GM23338 (cell line): ENCODE results near the gene RRP9. TPM values are rescaled to one million over a fixed set of nuclear protein-coding genes. Genes with fewer than 3 reads are reported as not detected.

Experiments used
- ATAC-seq: fragments of 200-7000 bp; cut with Tn5 transposase; 3 replicates; pipeline ENCODE4 v1.9.1; 2020
- DNase-seq: peaks from one replicate; pipeline ENCODE4 v3.0.0-alpha.2; 2015; ENCODE audit warnings: low spot score
- H2AFZ ChIP-seq: fragments of 200-600 bp; sonication (generic); 2 replicates; pipeline ENCODE4 v1.8.0; 2016; ENCODE audit warnings: antibody characterized with exemption, mild to moderate bottlenecking, moderate library complexity
- H3F3A ChIP-seq: fragments of 200-600 bp; sonication (generic); replicated peaks from 2 replicates; pipeline ENCODE4 v1.8.0; 2017; ENCODE audit warnings: antibody characterized with exemption, mixed run types, low read depth
- H3K27ac ChIP-seq: fragments of 200-600 bp; sonication (generic); 2 replicates; pipeline ENCODE4 v1.6.1; 2016; ENCODE audit warnings: low read depth
- H3K27me3 ChIP-seq: fragments of 200-600 bp; sonication (generic); 2 replicates; pipeline ENCODE4 v1.8.0; 2016; ENCODE audit warnings: mild to moderate bottlenecking, mixed run types, moderate library complexity; ENCODE audit not compliant: insufficient read depth
- H3K36me3 ChIP-seq: fragments of 200-600 bp; sonication (generic); 2 replicates; pipeline ENCODE4 v1.8.0; 2016; ENCODE audit warnings: mild to moderate bottlenecking; ENCODE audit not compliant: insufficient read depth
- H3K4me1 ChIP-seq: fragments of 200-600 bp; sonication (generic); 2 replicates; pipeline ENCODE4 v1.8.0; 2016; ENCODE audit warnings: mild to moderate bottlenecking, moderate library complexity; ENCODE audit not compliant: insufficient read depth
- H3K4me2 ChIP-seq: fragments of 200-600 bp; sonication (generic); 2 replicates; pipeline ENCODE4 v1.7.1; 2017; ENCODE audit warnings: mixed run types
- H3K4me3 ChIP-seq: fragments of 200-600 bp; sonication (generic); 2 replicates; pipeline ENCODE4 v1.6.1; 2016; ENCODE audit warnings: mixed run types
- H3K79me2 ChIP-seq: fragments of 200-600 bp; sonication (generic); replicated peaks from 2 replicates; pipeline ENCODE4 v1.8.0; 2017; ENCODE audit warnings: mild to moderate bottlenecking; ENCODE audit not compliant: insufficient read depth
- H3K9me2 ChIP-seq: fragments of 200-600 bp; sonication (generic); 2 replicates; pipeline ENCODE4 v1.8.0; 2017; ENCODE audit not compliant: insufficient read depth
- H4K20me1 ChIP-seq: fragments of 200-600 bp; sonication (generic); replicated peaks from 2 replicates; pipeline ENCODE4 v1.8.0; 2017; ENCODE audit warnings: mild to moderate bottlenecking; ENCODE audit not compliant: insufficient read depth
- H3K27ac Mint-ChIP-seq: 2 replicates; pipeline ENCODE4 v1.8.0; 2020; ENCODE audit warnings: inconsistent platforms, mild to moderate bottlenecking, moderate library complexity, mixed read lengths
- H3K27me3 Mint-ChIP-seq: 3 replicates; pipeline ENCODE4 v1.8.0; 2022; ENCODE audit warnings: low read depth, mild to moderate bottlenecking, moderate library complexity, mixed read lengths, inconsistent platforms; ENCODE audit not compliant: insufficient read depth, poor library complexity
- H3K36me3 Mint-ChIP-seq: 3 replicates; pipeline ENCODE4 v1.8.0; 2021; ENCODE audit warnings: low read depth, mild to moderate bottlenecking, inconsistent platforms, moderate library complexity, mixed read lengths
- H3K4me1 Mint-ChIP-seq: 3 replicates; pipeline ENCODE4 v1.8.0; 2020; ENCODE audit warnings: mild to moderate bottlenecking, inconsistent platforms, mixed read lengths
- H3K4me3 Mint-ChIP-seq: 3 replicates; pipeline ENCODE4 v1.8.0; 2021; ENCODE audit warnings: moderate library complexity, mild to moderate bottlenecking, inconsistent platforms, mixed read lengths
- H3K9me3 Mint-ChIP-seq: 3 replicates; pipeline ENCODE4 v1.8.0; 2020; ENCODE audit warnings: moderate library complexity, mild to moderate bottlenecking, inconsistent platforms, mixed read lengths
- CREB1 ChIP-seq: fragments of 250-450 bp; sonication (Bioruptor Pico); IDR thresholded peaks from 2 replicates; pipeline ENCODE4 v1.5.0; 2020; ENCODE audit warnings: low read depth, mild to moderate bottlenecking, moderate library complexity
- EZH2 ChIP-seq: fragments of 200-600 bp; sonication (generic); IDR thresholded peaks from one replicate; pipeline ENCODE4 v1.8.0; 2017; ENCODE audit warnings: antibody characterized with exemption, mild to moderate bottlenecking, low read depth; ENCODE audit not compliant: unreplicated experiment
- EZH2phosphoT487 ChIP-seq: fragments of 200-600 bp; sonication (generic); IDR thresholded peaks from one replicate; pipeline ENCODE4 v1.8.1; 2018; ENCODE audit warnings: antibody characterized with exemption; ENCODE audit not compliant: unreplicated experiment
- JUNB ChIP-seq: IDR thresholded peaks from one replicate; pipeline ENCODE4 v1.6.1; 2016; ENCODE audit warnings: antibody characterized with exemption; ENCODE audit not compliant: unreplicated experiment
- NANOG ChIP-seq: IDR thresholded peaks from 2 replicates; pipeline ENCODE4 v1.6.1; 2016; ENCODE audit warnings: antibody characterized with exemption, borderline replicate concordance
- POLR2AphosphoS5 ChIP-seq: IDR thresholded peaks from 2 replicates; pipeline ENCODE4 v1.6.1; 2016; ENCODE audit warnings: antibody characterized with exemption, low read depth
- STAT1 ChIP-seq: IDR thresholded peaks from one replicate; pipeline ENCODE4 v1.6.1; 2016; ENCODE audit warnings: antibody characterized with exemption; ENCODE audit not compliant: unreplicated experiment
- ZNF114 ChIP-seq: fragments of 250-450 bp; sonication (Bioruptor Pico); IDR thresholded peaks from 2 replicates; pipeline ENCODE4 v1.5.0; 2020; ENCODE audit warnings: mild to moderate bottlenecking, moderate library complexity
- ZNF331 ChIP-seq: fragments of 250-450 bp; sonication (Bioruptor Pico); IDR thresholded peaks from 2 replicates; pipeline ENCODE4 v1.5.0; 2020; ENCODE audit warnings: low read depth, mild to moderate bottlenecking, moderate library complexity
- polyA plus RNA-seq: library from polyadenylated mRNA; unstranded; fragments of >200 nt; fragmentation: Nextera tagmentation; extraction: Ambion mirVana; gene quantifications from 2 replicates; pipeline ENCODE4 v1.2.1, GENCODE V29; 2016
- total RNA-seq: library from RNA; depleted of rRNA; stranded (reverse); fragments of >200 nt; shearing (Covaris generic); gene quantifications from 2 replicates; pipeline ENCODE4 v1.2.3, GENCODE V29; 2014
- TF ChIP-seq, protein P1 (sequence below): IDR thresholded peaks from one replicate; pipeline ENCODE4 v1.6.1; 2018; ENCODE audit warnings: antibody characterized with exemption; ENCODE audit not compliant: unreplicated experiment
- TF ChIP-seq, protein P2 (sequence below), 2 experiments: fragments of 200-600 bp in 1 of 2; sonication (generic) in 1 of 2; conservative IDR thresholded peaks; 2 replicates each; pipeline versions ENCODE4 v1.5.1 to v1.6.1; 2016 to 2017; ENCODE audit warnings: antibody characterized with exemption in 2 of 2, low read depth in 2 of 2, mild to moderate bottlenecking in 2 of 2, moderate library complexity in 1 of 2
- TF ChIP-seq, protein P3 (sequence below): IDR thresholded peaks from 2 replicates; pipeline ENCODE4 v1.6.1; 2016; ENCODE audit warnings: antibody characterized with exemption
- TF ChIP-seq, protein P4 (sequence below): fragments of 250-450 bp; sonication (Bioruptor Pico); IDR thresholded peaks from 2 replicates; pipeline ENCODE4 v1.5.0; 2020; ENCODE audit warnings: mild to moderate bottlenecking, moderate library complexity

Gene RRP9
- total and polyA plus RNA-seq, 2 experiments from 2014 or later = 62.4 to 68.1 TPM

DNA sequence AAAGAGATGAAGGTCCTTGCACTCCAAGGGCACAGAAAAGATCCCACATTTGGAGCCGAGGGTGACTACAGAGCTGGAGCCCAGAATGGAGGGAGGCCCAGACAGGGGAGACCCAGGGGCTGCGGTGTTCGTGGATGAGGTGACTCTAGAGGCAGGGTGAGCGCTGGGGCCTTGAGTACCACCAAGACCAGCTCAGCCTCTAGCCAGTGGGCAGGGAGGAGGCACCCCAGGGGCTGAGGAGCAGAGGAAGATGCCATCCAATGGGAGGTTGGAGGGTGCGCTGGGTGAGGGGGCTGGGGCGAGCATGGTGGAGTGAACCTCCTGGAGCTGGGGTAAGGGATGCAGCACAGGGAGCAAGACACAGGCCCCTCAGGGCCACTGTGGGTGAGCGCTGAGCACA, 13.3 kb downstream of the RRP9 start:
- H3K27ac ChIP-seq = no peak overlapping the region
- H3K36me3 ChIP-seq = no peaks in the 10 kb centered on the region
- no peak overlapping the region for H3K4me3 ChIP-seq
- no peak for DNase-seq
- H3K36me3 Mint-ChIP-seq = peaks cover 27% of the 10 kb centered on the region
- H3K9me3 Mint-ChIP-seq = no peaks in the 10 kb centered on the region
- no peaks in the 10 kb centered on the region for H3K27me3 Mint-ChIP-seq
- H3K27me3 ChIP-seq = no peaks in the 10 kb centered on the region
- ATAC-seq = no peak
- peaks cover 3% of the 10 kb centered on the region; the same call in 1 of the 2 replicates for H4K20me1 ChIP-seq
- TF ChIP-seq, protein P1, sequence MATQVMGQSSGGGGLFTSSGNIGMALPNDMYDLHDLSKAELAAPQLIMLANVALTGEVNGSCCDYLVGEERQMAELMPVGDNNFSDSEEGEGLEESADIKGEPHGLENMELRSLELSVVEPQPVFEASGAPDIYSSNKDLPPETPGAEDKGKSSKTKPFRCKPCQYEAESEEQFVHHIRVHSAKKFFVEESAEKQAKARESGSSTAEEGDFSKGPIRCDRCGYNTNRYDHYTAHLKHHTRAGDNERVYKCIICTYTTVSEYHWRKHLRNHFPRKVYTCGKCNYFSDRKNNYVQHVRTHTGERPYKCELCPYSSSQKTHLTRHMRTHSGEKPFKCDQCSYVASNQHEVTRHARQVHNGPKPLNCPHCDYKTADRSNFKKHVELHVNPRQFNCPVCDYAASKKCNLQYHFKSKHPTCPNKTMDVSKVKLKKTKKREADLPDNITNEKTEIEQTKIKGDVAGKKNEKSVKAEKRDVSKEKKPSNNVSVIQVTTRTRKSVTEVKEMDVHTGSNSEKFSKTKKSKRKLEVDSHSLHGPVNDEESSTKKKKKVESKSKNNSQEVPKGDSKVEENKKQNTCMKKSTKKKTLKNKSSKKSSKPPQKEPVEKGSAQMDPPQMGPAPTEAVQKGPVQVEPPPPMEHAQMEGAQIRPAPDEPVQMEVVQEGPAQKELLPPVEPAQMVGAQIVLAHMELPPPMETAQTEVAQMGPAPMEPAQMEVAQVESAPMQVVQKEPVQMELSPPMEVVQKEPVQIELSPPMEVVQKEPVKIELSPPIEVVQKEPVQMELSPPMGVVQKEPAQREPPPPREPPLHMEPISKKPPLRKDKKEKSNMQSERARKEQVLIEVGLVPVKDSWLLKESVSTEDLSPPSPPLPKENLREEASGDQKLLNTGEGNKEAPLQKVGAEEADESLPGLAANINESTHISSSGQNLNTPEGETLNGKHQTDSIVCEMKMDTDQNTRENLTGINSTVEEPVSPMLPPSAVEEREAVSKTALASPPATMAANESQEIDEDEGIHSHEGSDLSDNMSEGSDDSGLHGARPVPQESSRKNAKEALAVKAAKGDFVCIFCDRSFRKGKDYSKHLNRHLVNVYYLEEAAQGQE = no peak
- TF ChIP-seq CREB1 (CRISPR knock-in tag) = no peak
- TF ChIP-seq POLR2AphosphoS5 = no peak
- TF ChIP-seq ZNF331 = no peak
- no peak for TF ChIP-seq STAT1
- TF ChIP-seq JUNB = no peak
- no peak for TF ChIP-seq ZNF114 (CRISPR knock-in tag)
- TF ChIP-seq, protein P2, sequence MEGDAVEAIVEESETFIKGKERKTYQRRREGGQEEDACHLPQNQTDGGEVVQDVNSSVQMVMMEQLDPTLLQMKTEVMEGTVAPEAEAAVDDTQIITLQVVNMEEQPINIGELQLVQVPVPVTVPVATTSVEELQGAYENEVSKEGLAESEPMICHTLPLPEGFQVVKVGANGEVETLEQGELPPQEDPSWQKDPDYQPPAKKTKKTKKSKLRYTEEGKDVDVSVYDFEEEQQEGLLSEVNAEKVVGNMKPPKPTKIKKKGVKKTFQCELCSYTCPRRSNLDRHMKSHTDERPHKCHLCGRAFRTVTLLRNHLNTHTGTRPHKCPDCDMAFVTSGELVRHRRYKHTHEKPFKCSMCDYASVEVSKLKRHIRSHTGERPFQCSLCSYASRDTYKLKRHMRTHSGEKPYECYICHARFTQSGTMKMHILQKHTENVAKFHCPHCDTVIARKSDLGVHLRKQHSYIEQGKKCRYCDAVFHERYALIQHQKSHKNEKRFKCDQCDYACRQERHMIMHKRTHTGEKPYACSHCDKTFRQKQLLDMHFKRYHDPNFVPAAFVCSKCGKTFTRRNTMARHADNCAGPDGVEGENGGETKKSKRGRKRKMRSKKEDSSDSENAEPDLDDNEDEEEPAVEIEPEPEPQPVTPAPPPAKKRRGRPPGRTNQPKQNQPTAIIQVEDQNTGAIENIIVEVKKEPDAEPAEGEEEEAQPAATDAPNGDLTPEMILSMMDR (conservative IDR thresholded peaks at IDR 0.05; ENCODE audit: low read depth in 2 of 2) = no peak
- TF ChIP-seq, protein P3, sequence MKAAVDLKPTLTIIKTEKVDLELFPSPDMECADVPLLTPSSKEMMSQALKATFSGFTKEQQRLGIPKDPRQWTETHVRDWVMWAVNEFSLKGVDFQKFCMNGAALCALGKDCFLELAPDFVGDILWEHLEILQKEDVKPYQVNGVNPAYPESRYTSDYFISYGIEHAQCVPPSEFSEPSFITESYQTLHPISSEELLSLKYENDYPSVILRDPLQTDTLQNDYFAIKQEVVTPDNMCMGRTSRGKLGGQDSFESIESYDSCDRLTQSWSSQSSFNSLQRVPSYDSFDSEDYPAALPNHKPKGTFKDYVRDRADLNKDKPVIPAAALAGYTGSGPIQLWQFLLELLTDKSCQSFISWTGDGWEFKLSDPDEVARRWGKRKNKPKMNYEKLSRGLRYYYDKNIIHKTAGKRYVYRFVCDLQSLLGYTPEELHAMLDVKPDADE = no peak
- TF ChIP-seq NANOG = no peak
- TF ChIP-seq, protein P4, sequence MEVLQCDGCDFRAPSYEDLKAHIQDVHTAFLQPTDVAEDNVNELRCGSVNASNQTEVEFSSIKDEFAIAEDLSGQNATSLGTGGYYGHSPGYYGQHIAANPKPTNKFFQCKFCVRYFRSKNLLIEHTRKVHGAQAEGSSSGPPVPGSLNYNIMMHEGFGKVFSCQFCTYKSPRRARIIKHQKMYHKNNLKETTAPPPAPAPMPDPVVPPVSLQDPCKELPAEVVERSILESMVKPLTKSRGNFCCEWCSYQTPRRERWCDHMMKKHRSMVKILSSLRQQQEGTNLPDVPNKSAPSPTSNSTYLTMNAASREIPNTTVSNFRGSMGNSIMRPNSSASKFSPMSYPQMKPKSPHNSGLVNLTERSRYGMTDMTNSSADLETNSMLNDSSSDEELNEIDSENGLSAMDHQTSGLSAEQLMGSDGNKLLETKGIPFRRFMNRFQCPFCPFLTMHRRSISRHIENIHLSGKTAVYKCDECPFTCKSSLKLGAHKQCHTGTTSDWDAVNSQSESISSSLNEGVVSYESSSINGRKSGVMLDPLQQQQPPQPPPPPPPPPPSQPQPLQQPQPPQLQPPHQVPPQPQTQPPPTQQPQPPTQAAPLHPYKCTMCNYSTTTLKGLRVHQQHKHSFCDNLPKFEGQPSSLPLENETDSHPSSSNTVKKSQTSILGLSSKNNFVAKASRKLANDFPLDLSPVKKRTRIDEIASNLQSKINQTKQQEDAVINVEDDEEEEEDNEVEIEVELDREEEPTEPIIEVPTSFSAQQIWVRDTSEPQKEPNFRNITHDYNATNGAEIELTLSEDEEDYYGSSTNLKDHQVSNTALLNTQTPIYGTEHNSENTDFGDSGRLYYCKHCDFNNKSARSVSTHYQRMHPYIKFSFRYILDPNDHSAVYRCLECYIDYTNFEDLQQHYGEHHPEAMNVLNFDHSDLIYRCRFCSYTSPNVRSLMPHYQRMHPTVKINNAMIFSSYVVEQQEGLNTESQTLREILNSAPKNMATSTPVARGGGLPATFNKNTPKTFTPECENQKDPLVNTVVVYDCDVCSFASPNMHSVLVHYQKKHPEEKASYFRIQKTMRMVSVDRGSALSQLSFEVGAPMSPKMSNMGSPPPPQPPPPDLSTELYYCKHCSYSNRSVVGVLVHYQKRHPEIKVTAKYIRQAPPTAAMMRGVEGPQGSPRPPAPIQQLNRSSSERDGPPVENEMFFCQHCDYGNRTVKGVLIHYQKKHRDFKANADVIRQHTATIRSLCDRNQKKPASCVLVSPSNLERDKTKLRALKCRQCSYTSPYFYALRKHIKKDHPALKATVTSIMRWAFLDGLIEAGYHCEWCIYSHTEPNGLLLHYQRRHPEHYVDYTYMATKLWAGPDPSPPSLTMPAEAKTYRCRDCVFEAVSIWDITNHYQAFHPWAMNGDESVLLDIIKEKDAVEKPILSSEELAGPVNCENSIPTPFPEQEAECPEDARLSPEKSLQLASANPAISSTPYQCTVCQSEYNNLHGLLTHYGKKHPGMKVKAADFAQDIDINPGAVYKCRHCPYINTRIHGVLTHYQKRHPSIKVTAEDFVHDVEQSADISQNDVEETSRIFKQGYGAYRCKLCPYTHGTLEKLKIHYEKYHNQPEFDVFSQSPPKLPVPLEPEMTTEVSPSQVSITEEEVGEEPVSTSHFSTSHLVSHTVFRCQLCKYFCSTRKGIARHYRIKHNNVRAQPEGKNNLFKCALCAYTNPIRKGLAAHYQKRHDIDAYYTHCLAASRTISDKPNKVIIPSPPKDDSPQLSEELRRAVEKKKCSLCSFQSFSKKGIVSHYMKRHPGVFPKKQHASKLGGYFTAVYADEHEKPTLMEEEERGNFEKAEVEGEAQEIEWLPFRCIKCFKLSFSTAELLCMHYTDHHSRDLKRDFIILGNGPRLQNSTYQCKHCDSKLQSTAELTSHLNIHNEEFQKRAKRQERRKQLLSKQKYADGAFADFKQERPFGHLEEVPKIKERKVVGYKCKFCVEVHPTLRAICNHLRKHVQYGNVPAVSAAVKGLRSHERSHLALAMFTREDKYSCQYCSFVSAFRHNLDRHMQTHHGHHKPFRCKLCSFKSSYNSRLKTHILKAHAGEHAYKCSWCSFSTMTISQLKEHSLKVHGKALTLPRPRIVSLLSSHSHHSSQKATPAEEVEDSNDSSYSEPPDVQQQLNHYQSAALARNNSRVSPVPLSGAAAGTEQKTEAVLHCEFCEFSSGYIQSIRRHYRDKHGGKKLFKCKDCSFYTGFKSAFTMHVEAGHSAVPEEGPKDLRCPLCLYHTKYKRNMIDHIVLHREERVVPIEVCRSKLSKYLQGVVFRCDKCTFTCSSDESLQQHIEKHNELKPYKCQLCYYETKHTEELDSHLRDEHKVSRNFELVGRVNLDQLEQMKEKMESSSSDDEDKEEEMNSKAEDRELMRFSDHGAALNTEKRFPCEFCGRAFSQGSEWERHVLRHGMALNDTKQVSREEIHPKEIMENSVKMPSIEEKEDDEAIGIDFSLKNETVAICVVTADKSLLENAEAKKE (CRISPR knock-in tag) = no peak
- TF ChIP-seq EZH2phosphoT487 = no peak
- no peak for TF ChIP-seq EZH2
- H3F3A ChIP-seq = no peaks in the 10 kb centered on the region
- no peak overlapping the region for H3K4me2 ChIP-seq
- H3K4me1 Mint-ChIP-seq = no peaks in the 10 kb centered on the region
- no peaks in the 10 kb centered on the region for H3K79me2 ChIP-seq
- no peak overlapping the region for H3K4me3 Mint-ChIP-seq
- H3K27ac Mint-ChIP-seq = no peak overlapping the region
- no peaks in the 10 kb centered on the region for H3K9me2 ChIP-seq
- no peaks in the 10 kb centered on the region for H3K4me1 ChIP-seq
- no peak overlapping the region for H2AFZ ChIP-seq
